Fibroblast of gingiva (primary cell): ENCODE results near the gene RELN.
A peak's percentile ranks its signal among the peaks of the same experiment; 100 is the strongest.
"Not testable (repeated sequence)": the region's sequence is repeated elsewhere in the genome, so short reads cannot be mapped to it uniquely, and the experiment has no call there.

Source experiments
- DNase-seq: peaks from one replicate; pipeline ENCODE4 v3.0.0-alpha.2; 2011; ENCODE audit warnings: low read depth

RELN gene

DNA sequence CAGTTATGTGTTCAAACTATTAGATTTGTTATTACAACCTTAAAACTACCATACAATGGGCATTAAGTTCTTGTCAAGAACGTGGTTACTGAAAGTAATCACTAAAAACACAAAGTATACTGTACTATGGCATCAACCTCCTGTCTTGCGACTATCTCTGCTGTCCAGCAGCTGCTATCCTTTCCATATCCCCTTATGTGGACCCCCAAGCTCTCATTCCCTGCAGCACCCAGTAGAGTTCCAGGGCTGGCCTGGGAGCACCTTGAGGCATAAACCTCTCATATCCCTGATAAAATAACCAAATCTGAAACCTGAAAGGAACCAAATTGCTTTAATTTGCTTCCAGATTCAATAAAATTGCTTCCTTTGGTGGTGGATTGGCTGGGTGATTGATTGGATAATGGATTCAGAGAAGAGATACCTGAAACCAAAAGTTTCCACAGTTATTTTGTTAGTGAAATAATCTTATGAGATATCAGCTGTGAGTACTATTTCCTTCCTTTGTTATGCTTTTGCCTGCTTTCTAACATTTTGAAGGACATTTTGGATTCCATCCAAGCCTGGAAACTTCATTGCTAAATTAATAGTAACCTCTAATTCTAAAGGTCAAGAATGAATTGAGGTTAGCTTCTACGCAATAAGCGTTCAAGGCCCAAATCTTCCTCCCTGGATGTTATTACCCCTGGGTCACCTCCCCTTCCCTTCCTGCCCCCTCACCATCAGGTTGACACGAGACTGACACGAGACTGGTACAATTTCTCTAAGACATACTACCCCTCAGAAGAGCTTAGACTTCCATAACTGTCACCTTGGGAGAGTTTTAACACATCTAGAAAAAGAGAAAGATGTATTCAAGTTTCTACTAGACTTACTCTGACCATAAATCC is 48.8 kb downstream of the RELN start:
- DNase-seq: no peak

DNA sequence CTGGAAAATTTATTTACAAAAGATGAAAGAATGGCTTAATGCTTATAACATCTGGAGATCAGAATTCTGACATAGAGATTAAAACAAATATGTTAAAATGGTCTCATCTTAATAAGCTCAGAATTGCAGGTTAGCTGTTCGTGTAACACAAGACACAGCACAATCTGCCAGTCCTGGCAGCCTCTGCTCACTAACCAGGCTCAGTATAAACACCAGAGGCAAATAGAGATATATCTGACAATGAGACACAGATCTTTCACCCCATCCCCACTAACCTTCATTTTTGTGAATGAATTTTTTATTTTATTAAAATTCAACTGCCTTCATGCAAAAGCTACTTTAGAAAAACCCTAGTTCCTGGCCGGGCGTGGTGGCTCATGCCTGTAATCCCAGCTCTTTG is 51.8 kb downstream of the RELN start:
- no peak for DNase-seq

DNA sequence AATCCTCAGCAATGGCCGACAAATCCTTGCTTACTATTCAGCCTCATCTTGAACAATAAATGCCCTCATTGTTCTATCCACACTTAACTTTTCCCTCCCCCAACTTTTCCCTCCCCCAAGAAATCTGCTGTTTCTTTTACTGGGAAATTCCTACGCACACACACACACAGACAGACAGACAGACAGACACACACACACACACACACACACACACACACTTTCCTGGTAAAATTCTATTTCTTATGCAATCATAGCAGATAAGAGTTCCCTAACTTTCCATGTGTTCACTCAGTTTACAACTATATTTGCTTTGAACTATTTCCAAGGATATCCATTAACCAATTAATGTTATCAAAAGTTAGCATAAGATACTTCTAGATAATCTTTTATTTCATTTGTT is 52.9 kb downstream of the RELN start:
- no peak for DNase-seq

DNA sequence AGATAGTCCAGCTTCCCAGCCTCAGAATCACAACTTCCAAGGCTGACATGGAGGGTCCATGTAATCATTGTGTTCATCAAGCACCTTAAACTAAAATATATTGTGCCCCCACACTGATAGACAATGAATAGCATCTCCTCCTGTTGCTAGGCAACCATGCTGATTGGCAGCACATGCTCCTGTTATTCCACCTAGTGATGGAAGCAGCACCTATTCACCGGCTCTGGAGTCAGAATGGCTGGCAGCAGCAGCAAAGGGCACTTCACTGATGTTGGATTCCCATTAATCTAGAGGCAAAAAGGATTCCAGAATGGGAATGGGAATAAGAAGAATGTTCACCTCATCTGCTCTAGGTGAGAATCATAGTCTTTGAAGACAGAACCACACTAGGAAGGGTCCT is 55.0 kb downstream of the RELN start:
- no peak for DNase-seq

DNA sequence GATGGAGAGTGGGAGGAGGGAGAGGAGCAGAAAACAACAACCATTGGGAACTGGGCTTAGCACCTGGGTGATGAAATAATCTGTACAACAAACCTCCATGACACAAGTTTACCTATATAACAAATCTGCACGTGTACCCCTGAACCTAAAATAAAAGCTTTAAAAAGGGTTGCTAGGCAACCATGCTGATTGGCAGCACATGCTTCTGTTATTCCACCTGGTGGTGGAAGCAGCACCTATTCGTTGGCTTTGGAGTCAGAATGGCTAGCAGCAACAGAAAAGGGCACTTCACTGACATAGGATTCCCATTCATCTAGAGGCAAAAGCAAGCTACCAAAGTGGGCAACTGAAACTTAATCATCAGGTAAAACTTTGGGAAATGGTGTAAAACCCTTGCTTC is 57.1 kb downstream of the RELN start:
- DNase-seq: no peak

DNA sequence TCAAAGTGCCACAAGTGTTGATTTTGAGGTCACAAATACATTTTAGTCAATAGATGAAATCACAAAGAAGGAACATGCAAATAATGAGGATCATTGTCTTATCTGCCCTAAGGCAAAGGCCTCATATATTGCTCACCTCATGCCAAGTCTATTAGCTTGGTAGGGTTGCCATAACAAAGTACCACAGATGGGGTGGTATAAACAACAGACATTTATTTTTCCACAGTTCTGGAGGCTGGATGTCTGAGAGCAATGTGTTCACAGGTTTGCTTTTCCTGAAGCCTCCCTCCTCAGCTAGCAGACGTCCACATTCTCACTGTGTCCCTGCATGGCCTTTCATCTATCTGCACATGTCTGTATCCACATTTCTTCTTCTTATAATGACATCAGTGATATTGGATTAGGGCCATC is 59.6 kb downstream of the RELN start:
- no peak for DNase-seq

DNA sequence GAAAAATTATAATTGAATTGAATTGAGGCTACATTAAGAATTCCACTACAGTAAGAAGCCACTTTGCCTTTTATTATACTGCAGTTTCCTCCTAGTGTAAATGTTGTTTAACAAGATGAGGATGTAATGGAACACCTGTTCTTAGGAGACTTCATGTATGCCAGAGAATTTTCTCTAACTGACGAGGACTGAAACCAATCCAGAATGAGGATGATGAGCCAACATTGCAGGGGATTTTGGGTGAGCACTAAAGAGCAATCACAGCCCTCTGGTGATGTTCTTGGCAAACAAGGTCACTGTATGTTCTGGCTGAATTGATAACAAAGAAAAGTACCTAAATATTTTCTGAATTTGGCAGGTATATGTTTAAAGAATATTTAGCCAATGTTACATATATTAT is 60.9 kb downstream of the RELN start:
- DNase-seq: no peak

DNA sequence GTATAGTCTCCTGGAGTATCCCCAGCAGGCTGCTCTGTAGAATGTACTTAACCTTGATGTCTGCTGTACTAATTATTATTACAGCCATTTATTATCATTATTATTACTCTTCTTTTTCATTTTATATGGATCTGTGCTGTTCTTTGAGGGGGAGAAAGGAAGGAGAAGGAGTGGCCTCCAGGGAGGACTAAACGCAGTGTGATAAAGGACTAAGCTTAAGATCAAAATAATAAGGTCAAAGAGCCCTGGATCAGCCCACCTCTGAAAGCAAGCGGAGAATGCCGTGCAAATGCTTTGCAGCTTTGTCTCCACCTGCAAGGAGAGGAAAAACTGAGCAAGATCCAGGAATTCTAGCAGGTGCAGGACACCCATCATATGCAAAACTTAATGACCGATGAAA is 65.3 kb downstream of the RELN start:
- DNase-seq: no peak

DNA sequence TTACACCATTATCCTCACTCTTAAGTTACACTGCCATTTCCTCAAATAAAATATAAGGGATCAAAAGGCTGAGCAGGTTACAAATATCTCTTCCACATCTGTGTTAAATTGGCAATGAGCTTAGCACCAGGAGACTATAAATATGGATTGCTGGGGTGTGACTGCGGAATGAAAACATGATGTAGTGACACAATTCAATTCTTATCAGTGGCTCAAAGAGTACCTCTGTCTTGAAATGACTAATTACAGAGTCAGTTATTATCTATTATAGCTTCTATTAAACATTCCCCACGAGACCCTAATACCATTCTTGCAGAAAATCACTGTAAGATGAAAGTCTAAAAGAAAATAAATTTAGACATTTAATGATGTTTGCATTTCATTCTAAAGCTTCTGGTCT is 67.1 kb downstream of the RELN start:
- no peak for DNase-seq

DNA sequence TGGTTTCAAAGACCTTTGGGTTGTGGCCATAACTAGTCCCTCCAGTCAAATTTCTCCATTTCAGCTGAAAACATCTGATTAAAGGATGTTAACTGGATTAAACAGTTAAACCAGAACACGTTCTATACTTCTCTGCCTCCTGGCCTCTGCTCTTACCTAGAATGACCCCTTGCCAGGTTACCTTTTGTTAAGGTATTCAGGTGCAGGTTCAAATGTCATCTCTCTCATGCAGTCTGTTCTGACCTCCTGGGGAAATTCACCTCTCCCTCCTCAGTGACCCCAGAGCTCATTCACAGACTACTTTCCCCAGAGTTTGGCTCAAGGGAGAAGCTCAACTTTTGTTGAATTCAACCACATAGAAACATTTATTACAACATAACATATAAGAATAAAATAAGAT is 67.8 kb downstream of the RELN start:
- DNase-seq: no peak

DNA sequence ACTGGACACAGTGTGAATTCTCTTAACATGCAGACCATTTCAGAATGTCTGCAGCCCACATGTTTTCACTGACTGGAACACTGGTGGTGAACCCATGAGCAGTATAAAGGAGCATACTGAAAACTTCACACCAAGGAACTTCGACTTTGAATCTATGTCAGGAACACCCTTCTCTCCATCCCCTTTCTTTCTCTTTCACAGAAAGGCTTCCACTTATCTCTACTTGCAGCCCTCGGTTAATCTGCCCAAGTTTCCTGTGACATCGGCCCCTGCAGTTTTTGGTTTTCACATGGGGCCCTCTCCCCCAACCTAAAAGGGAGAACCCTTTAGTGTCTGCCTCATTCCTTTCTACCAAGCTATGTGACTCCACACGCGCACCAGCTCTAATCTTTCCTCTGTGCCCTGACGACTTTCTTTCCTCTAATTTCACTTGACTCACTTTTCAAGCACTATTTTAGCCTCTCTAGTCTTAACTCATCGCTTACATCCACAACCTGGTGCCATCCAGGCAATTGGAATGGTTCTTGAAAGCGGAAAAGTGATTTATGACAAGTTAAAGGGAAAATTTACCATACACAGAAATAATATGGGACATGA is 70.1 kb downstream of the RELN start:
- no peak for DNase-seq

DNA sequence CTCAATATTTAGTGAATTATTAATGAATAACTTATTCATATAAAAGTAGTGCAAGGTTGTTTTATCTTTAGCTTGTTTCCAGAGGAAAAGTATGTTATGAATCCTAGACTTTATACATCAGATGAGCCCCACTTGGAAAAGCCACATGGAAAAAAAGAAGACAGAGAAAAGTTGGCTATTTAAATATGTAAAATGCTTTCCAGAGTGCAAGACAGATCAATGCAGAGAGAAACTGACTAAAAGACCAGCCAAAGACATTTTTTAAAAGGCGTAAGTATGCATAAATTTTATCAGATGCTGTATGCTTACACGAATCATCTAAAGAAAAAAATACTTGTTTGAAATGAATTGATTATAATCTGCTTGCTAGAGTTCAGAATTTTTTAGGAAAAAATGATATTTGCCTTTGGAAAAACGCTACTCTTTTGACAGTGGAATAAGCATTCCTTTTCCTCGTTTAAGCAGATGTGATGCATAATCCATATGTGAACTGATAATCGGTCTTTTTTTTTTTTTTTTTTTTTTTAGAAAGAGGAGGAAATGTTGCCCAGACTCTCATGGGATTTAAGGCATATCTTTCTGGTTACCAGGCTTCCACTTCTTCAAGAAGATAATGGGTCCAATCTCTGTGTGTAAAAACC is 70.7 kb downstream of the RELN start:
- no peak for DNase-seq

DNA sequence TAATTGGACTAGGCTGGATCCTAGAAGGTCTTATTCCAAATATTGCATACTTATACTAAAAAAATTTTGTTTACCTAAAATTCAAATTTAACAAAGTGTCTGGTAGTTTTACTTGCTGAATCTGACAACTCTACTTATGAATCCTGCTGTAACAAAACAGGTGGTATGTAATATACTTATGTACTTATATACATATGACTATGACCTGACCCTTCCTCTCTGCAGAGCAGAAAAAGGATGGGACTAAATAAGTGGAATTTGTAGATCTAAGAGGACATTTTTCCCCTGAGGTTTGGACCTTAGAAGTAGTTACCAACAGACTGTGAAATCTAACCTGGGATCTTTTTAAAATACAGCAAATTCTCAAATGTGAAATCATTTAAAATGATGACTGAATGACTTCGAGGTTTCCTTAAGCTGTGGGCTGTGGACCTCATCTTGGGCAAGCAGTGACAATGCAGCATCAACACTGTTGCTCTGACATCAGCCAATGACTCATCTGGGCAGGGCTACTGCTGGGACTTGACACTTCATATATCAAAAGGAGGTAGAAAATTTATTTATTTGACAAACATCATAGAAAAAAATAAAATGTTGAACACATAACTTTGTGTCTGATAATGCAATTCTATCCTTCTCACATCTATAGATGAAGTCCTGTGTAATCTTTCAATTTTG is 73.6 kb downstream of the RELN start:
- peak; percentile 3 for DNase-seq

DNA sequence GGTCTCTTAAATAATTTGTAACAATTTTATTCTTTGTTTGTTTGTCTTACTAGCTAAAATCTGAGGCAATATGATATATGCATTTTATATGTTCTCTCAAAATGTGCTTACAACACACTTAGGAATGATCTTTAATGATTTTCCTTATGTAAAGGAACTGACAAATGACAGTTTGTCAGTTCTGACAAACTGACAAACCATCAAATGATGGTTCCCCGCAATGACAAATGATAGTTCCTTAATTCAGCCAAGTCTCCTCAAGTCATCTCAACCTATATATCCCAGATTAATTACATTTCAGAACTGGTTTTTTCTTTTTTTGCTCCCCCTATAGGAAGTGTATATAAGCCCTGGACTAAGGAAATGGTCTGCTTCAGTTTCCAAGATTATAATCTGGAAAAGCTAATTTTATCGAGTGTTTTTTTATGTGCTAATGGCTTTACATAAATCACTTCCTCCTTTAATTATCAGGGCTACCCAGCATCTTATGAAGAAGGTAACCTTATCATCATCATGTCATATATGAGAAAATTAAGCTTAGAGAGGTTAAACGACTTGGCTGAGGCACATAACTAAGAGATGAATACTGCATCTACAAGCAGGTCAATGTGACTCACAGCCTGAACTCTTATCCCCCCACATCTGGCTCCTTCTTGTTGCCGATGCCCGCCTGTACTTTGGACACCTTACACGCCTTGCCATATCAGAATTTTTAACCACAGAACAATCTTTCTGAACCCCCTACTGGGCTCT is 75.1 kb downstream of the RELN start:
- DNase-seq: no peak

DNA sequence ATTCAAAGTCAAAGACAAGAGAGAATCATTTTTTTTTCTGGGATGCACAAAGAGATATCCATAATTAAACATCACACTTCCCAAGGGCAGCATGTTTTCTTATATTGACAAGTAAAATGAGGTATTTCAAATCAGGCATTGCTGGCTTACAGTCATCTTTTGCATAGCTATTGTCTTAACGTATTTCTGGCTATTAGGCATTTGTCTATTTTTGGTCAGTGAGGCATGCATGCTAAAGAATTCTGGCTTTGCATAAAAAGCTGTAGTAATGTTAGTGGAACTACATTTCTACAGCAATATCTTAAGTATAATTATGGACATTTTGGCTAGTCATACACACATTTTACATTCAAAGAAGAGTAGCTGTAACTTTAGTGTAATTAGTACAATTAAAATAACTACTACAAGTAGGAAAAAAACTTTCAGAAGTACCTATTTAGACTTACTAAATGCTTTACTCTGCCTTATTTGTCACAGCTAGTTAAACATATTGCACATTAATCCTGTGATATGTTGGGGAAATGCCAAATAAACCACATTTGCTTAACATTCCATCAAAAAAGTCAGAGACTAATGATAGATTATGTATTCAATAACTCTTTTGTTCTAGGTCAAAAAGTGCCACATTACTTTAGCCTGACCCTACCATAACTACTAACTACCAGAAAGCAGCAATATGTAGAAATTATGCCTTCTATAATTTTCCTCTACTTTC is 76.4 kb downstream of the RELN start:
- DNase-seq: no peak

DNA sequence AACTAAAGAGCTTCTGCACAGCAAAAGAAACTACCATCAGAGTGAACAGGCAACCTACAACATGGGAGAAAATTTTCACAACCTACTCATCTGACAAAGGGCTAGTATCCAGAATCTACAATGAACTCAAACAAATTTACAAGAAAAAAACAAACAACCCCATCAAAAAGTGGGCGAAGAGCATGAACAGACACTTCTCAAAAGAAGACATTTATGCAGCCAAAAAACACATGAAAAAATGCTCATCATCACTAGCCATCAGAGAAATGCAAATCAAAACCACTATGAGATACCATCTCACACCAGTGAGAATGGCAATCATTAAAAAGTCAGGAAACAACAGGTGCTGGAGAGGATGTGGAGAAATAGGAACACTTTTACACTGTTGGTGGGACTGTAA is 78.4 kb downstream of the RELN start:
- not testable (repeated sequence) for DNase-seq

DNA sequence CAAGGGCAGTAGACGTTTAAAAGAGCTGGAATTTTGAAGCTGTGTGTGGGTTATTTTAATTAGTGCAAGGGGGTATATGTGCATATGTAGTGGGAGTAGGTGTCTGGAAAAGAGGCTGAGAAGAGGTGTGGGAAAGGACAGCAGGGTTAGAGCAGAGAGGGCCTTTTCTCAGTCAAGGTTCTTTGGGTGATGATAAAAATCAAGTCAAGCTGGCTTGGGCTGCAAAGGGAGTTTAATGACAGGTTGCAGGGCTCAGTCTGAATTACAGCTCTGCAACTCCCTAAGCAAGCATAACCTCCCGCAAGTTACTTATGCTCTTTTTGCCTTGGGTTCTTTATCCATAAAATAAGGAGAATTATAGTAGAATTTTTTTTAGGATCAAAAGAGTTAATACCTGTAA is 83.5 kb downstream of the RELN start:
- DNase-seq: no peak

DNA sequence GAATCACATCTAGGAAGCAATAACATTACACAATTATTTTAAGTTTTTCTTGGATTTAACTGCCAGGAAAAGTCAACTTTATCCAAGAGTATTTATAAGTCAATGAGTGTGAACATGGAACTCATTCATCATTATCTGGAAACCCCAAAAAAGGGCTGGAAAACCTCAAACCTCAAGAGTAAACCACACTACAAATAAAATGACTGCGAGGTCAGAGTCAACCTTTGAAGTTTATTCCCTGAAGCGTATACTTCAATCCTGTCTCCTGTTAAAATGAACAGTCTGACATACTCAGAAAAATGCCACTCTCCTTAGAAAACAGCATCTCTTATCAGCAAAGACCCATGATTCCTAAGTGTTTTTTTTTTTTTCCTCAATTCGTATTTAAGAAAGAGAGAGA is 86.5 kb downstream of the RELN start:
- DNase-seq: no peak

DNA sequence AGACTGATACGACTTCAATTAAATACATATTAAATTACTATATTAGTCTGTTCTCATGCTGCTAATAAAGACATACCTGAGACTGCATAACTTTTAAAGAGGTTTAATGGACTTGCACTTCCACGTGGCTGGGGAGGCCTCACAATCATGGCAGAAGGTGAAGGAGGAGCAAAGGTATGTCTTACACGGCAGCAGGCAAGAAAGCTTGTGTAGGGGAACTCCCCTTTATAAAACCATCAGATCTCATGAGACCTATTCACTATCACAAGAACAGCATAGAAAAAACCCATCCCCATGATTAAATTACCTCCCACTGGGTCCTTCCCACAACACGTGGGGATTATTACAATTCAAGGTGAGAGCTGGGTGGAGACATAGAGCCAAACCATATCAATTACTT is 92.6 kb downstream of the RELN start:
- not testable (repeated sequence) for DNase-seq

DNA sequence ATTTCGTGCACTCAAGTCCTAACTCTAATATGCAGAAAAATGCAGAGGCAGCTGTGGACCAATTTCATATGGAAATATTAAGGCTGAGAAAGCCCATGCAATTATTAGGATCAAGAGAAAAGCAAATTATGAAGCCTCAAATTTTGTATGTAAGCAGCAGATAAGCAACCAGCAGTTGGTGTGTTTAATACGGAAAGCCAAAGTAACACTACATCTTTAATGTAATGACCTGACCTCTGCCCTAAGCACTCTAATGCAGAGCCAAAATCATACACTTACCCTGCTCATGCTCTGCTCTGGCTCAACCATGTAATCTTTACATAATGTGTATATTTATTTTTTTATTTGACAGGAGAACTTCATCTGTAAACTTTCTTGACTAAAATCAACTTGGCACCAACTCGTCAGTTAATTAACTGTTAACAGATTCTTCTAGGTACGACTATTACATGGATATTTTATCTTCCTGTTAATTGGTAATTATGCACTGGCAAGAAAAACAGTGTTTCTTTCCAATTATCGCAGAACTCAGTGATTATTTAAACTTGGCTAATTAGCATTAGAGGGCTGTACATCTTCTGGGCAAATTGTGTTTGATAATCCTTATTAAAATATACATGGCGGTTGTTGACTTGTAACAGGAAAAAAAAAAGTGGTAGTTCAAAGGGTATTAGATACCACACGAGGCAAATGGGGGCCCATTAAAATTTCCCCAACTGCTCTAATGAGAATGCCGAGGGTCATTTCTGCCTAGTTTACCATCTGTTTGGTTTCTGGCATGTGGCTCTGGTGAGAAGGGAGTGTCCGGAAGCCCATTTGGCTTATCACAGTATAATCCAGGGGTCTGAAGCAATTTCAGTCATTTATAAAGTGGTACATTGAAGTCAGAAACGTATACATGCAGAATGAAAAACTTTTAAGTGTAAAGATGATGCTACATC is 94.5 kb downstream of the RELN start:
- no peak for DNase-seq
